Duodenal mucosa (tissue), 2 donors: ENCODE measurements around the gene MTHFSD.
A peak's percentile ranks its signal among the peaks of the same experiment; 100 is the strongest.

Source experiments
- H3K27ac ChIP-seq: one replicate; pipeline ENCODE4 v1.7.0; 2013; ENCODE audit warnings: low read depth, low read length
- H3K27me3 ChIP-seq, 2 donors: one replicate each; pipeline ENCODE4 v1.7.0; 2013; ENCODE audit warnings: low read length in 2 of 2, control low read depth in 1 of 2; ENCODE audit not compliant: insufficient read depth in 2 of 2, control insufficient read depth in 1 of 2
- H3K36me3 ChIP-seq, 2 donors: one replicate each; pipeline ENCODE4 v1.7.0; 2013; ENCODE audit warnings: low read length in 2 of 2, control low read depth in 1 of 2; ENCODE audit not compliant: insufficient read depth in 2 of 2, control insufficient read depth in 1 of 2
- H3K4me1 ChIP-seq, 2 donors: one replicate each; pipeline ENCODE4 v1.7.0; 2013; ENCODE audit warnings: low read length in 2 of 2, control low read depth in 1 of 2; ENCODE audit not compliant: insufficient read depth in 2 of 2, control insufficient read depth in 1 of 2
- H3K4me3 ChIP-seq, 2 donors: one replicate each; pipeline ENCODE4 v1.7.0; 2013; ENCODE audit warnings: low read length in 2 of 2, low read depth in 1 of 2
- H3K9ac ChIP-seq, 2 donors: one replicate each; pipeline ENCODE4 v1.7.0; 2013; ENCODE audit warnings: low read length in 2 of 2, low read depth in 1 of 2
- H3K9me3 ChIP-seq, 2 donors: one replicate each; pipeline ENCODE4 v1.7.0; 2013; ENCODE audit warnings: low read length in 2 of 2, control low read depth in 1 of 2; ENCODE audit not compliant: control insufficient read depth in 1 of 2

Gene MTHFSD

GRCh38 chr16:86575754-86576557 is 20.9 kb upstream of the MTHFSD start:
- peaks cover 0 to 4% of the 10 kb centered on the region in 2 donors for H3K4me1 ChIP-seq
- peak overlapping the region; percentile 49 to 54 for H3K4me3 ChIP-seq
- no peaks in the 10 kb centered on the region for H3K36me3 ChIP-seq
- peaks cover 78 to 82% of the 10 kb centered on the region in 2 donors for H3K27me3 ChIP-seq
- no peaks in the 10 kb centered on the region for H3K9me3 ChIP-seq
- no peak overlapping the region for H3K27ac ChIP-seq
- H3K9ac ChIP-seq = no peak overlapping the region

GRCh38 chr16:86575095-86575685 is 20.2 kb upstream of the MTHFSD start:
- Histone ChIP-seq H3K27me3 (peaks cover 84 to 85% of the 10 kb centered on the region in 2 donors), H3K4me1 (peaks cover 0 to 4% of the 10 kb centered on the region in 2 donors), H3K4me3 (no peak overlapping the region), H3K9me3 (no peaks in the 10 kb centered on the region), H3K36me3 (no peaks in the 10 kb centered on the region), H3K27ac (no peak overlapping the region), H3K9ac (no peak overlapping the region)

- no peaks in the 10 kb centered on the region for H3K36me3 ChIP-seq
- no peak overlapping the region for H3K27ac ChIP-seq
- H3K27me3 ChIP-seq = peaks cover 84 to 86% of the 10 kb centered on the region in 2 donors
- H3K9ac ChIP-seq = no peak overlapping the region
- H3K4me1 ChIP-seq = peaks cover 0 to 4% of the 10 kb centered on the region in 2 donors
- no peak overlapping the region for H3K4me3 ChIP-seq
- no peaks in the 10 kb centered on the region for H3K9me3 ChIP-seq
These were observed 19.6 kb upstream of the MTHFSD start for GRCh38 chr16:86574646-86575045.

- Histone ChIP-seq H3K4me1 (peaks cover 0 to 4% of the 10 kb centered on the region in 2 donors), H3K4me3 (no peak overlapping the region), H3K9me3 (no peaks in the 10 kb centered on the region), H3K9ac (no peak overlapping the region), H3K27me3 (peaks cover 88 to 90% of the 10 kb centered on the region in 2 donors), H3K36me3 (no peaks in the 10 kb centered on the region), H3K27ac (no peak overlapping the region)
These were observed 18.8 kb upstream of the MTHFSD start for GRCh38 chr16:86573646-86574508.

GRCh38 chr16:86573215-86573614 is 18.2 kb upstream of the MTHFSD start:
- Histone ChIP-seq H3K36me3 (no peaks in the 10 kb centered on the region), H3K9me3 (no peaks in the 10 kb centered on the region), H3K27me3 (peaks cover 86 to 87% of the 10 kb centered on the region in 2 donors), H3K27ac (no peak overlapping the region), H3K9ac (no peak overlapping the region), H3K4me3 (no peak overlapping the region), H3K4me1 (peaks cover 0 to 4% of the 10 kb centered on the region in 2 donors)

GRCh38 chr16:86572606-86573005 is 17.6 kb upstream of the MTHFSD start:
- Histone ChIP-seq H3K4me3 (no peak overlapping the region), H3K36me3 (no peaks in the 10 kb centered on the region), H3K9me3 (no peaks in the 10 kb centered on the region), H3K27me3 (peaks cover 82% of the 10 kb centered on the region in 2 donors), H3K9ac (no peak overlapping the region), H3K27ac (no peak overlapping the region), H3K4me1 (peaks cover 0 to 4% of the 10 kb centered on the region in 2 donors)

GRCh38 chr16:86572041-86572521 is 17.0 kb upstream of the MTHFSD start:
- no peak overlapping the region for H3K9ac ChIP-seq
- no peaks in the 10 kb centered on the region for H3K9me3 ChIP-seq
- H3K27me3 ChIP-seq = peaks cover 82% of the 10 kb centered on the region in 2 donors
- peaks cover 0 to 4% of the 10 kb centered on the region in 2 donors for H3K4me1 ChIP-seq
- H3K27ac ChIP-seq = no peak overlapping the region
- no peak overlapping the region for H3K4me3 ChIP-seq
- no peaks in the 10 kb centered on the region for H3K36me3 ChIP-seq

GRCh38 chr16:86571530-86571915 is 16.5 kb upstream of the MTHFSD start:
- Histone ChIP-seq H3K9ac (no peak overlapping the region), H3K27me3 (peaks cover 76 to 77% of the 10 kb centered on the region in 2 donors), H3K27ac (no peak overlapping the region), H3K36me3 (no peaks in the 10 kb centered on the region), H3K4me3 (no peak overlapping the region), H3K4me1 (peaks cover 0 to 4% of the 10 kb centered on the region in 2 donors), H3K9me3 (no peaks in the 10 kb centered on the region)

- Histone ChIP-seq H3K4me1 (no peaks in the 10 kb centered on the region), H3K36me3 (no peaks in the 10 kb centered on the region), H3K4me3 (no peak overlapping the region), H3K27me3 (peaks cover 77% of the 10 kb centered on the region in 2 donors), H3K9ac (no peak overlapping the region), H3K9me3 (no peaks in the 10 kb centered on the region), H3K27ac (no peak overlapping the region)
These were observed 15.8 kb upstream of the MTHFSD start for GRCh38 chr16:86570558-86571529.
